Right lobe of liver (tissue), 4 donors: Measurements from ENCODE around the gene TYW1B.
"Not testable (repeated sequence)": the region's sequence is repeated elsewhere in the genome, so short reads cannot be mapped to it uniquely, and the experiment has no call there.

Source experiments
- CTCF ChIP-seq, 4 donors: fragments of 200-600 bp in 3 of 4; fragments of 450-650 bp in 1 of 4; IDR thresholded peaks; one replicate each; pipeline versions ENCODE4 v1.5.1 to v1.8.0; 2016 to 2022; ENCODE audit warnings: antibody characterized with exemption in 4 of 4, mild to moderate bottlenecking in 2 of 4
- POLR2A ChIP-seq: fragments of 450-650 bp; IDR thresholded peaks from one replicate; pipeline ENCODE4 v1.6.1; 2017; ENCODE audit warnings: antibody characterized with exemption, mild to moderate bottlenecking
- donor health status: DM: no; HTN: no; CAD: no.
- donor health status: DM: no; HTN: no; CAD: no.
- donor health status: DM: no; HTN: yes; CAD: no.

GRCh38 chr7:72748649-72749048 is 79.4 kb downstream of the TYW1B start:
- TF ChIP-seq CTCF (IDR thresholded peaks at IDR 0.05); POLR2A: not testable (repeated sequence)
